ENCODE data around the gene KRTAP12-1.

- TF ChIP-seq ZNF532 (CRISPR knock-in tag; IDR thresholded peaks at IDR 0.05; ENCODE audit: borderline replicate concordance) = no peak
- no peak for TF ChIP-seq NFYB (CRISPR knock-in tag; conservative IDR thresholded peaks at IDR 0.05; ENCODE audit: low read depth)
- no peak for TF ChIP-seq USF2 (CRISPR knock-in tag; IDR thresholded peaks at IDR 0.05)
- no peak for TF ChIP-seq CTCF (IDR thresholded peaks at IDR 0.05)
- TF ChIP-seq NFATC4 (CRISPR knock-in tag; IDR thresholded peaks at IDR 0.05) = no peak
- no peak for TF ChIP-seq KAT7 (CRISPR knock-in tag; IDR thresholded peaks at IDR 0.05; ENCODE audit: borderline replicate concordance)
- no peak for TF ChIP-seq MAX (CRISPR knock-in tag; IDR thresholded peaks at IDR 0.05)
- no peak for TF ChIP-seq AR (CRISPR knock-in tag; IDR thresholded peaks at IDR 0.05)
These were observed 24.1 kb downstream of the KRTAP12-1 start, which contains the start of gene KRTAP12-3 for GRCh38 chr21:44657635-44658540.
